GM21423 (cell line): ENCODE measurements around the gene GALNT14.

Experiments used
- ATAC-seq: cut with Tn5 transposase; IDR thresholded peaks from one replicate; pipeline ENCODE4 v1.9.1; 2021; ENCODE audit warnings: mild to moderate bottlenecking, moderate library complexity; ENCODE audit not compliant: unreplicated experiment

The GALNT14 gene

GRCh38 chr2:31088504-31089195 is 49.6 kb downstream of the GALNT14 start:
- ATAC-seq = no peak

- ATAC-seq = no peak
Observed at GRCh38 chr2:31087491-31087890, 50.7 kb downstream of the GALNT14 start.

- no peak for ATAC-seq
Observed at GRCh38 chr2:31086590-31086989, 51.6 kb downstream of the GALNT14 start.

GRCh38 chr2:31083234-31083993 is 54.8 kb downstream of the GALNT14 start:
- no peak for ATAC-seq

- no peak for ATAC-seq
Observed at GRCh38 chr2:31082002-31082401, 56.2 kb downstream of the GALNT14 start.

- ATAC-seq = no peak
Observed at GRCh38 chr2:31081492-31081891, 56.7 kb downstream of the GALNT14 start.

- no peak for ATAC-seq
Observed at GRCh38 chr2:31080361-31080760, 57.9 kb downstream of the GALNT14 start.

GRCh38 chr2:31079665-31080064 is 58.6 kb downstream of the GALNT14 start:
- no peak for ATAC-seq

GRCh38 chr2:31078579-31079105 is 59.6 kb downstream of the GALNT14 start:
- ATAC-seq = no peak

GRCh38 chr2:31078011-31078410 is 60.2 kb downstream of the GALNT14 start:
- no peak for ATAC-seq

- no peak for ATAC-seq
Observed at GRCh38 chr2:31075941-31076590, 62.2 kb downstream of the GALNT14 start.

- no peak for ATAC-seq
Observed at GRCh38 chr2:31075431-31075830, 62.8 kb downstream of the GALNT14 start.

GRCh38 chr2:31071741-31072140 is 66.5 kb downstream of the GALNT14 start:
- no peak for ATAC-seq

- no peak for ATAC-seq
Observed at GRCh38 chr2:31070339-31071125, 67.7 kb downstream of the GALNT14 start.

- no peak for ATAC-seq
Observed at GRCh38 chr2:31069643-31070325, 68.5 kb downstream of the GALNT14 start.

GRCh38 chr2:31067259-31067658 is 71.0 kb downstream of the GALNT14 start:
- ATAC-seq = no peak

GRCh38 chr2:31066551-31066950 is 71.7 kb downstream of the GALNT14 start:
- no peak for ATAC-seq

- ATAC-seq = no peak
Observed at GRCh38 chr2:31066086-31066485, 72.2 kb downstream of the GALNT14 start.

- no peak for ATAC-seq
Observed at GRCh38 chr2:31065356-31065755, 72.9 kb downstream of the GALNT14 start.

- no peak for ATAC-seq
Observed at GRCh38 chr2:31060397-31060796, 77.8 kb downstream of the GALNT14 start.
